Glutamatergic neuron (in vitro differentiated cells): ENCODE data around the gene ARL4C. TPM values are rescaled to one million over a fixed set of nuclear protein-coding genes. Genes with fewer than 3 reads are reported as not detected.

Source experiments
- DNase-seq: peaks from one replicate; pipeline ENCODE4 v3.0.0; 2022
- H3K27ac Mint-ChIP-seq: one replicate; pipeline ENCODE4 v1.8.0; 2020; ENCODE audit warnings: mild to moderate bottlenecking, mixed read lengths, inconsistent platforms; ENCODE audit not compliant: unreplicated experiment
- H3K27me3 Mint-ChIP-seq: one replicate; pipeline ENCODE4 v1.8.0; 2020; ENCODE audit warnings: mild to moderate bottlenecking, moderate library complexity, mixed read lengths, inconsistent platforms; ENCODE audit not compliant: unreplicated experiment
- H3K36me3 Mint-ChIP-seq: one replicate; pipeline ENCODE4 v1.8.0; 2020; ENCODE audit warnings: mild to moderate bottlenecking, mixed read lengths, inconsistent platforms; ENCODE audit not compliant: unreplicated experiment
- H3K4me1 Mint-ChIP-seq: one replicate; pipeline ENCODE4 v1.8.0; 2020; ENCODE audit warnings: mild to moderate bottlenecking, low read depth, mixed read lengths, inconsistent platforms; ENCODE audit not compliant: unreplicated experiment
- H3K4me3 Mint-ChIP-seq: one replicate; pipeline ENCODE4 v1.8.0; 2020; ENCODE audit warnings: mild to moderate bottlenecking, mixed read lengths, inconsistent platforms; ENCODE audit not compliant: unreplicated experiment
- H3K9me3 Mint-ChIP-seq: one replicate; pipeline ENCODE4 v1.8.0; 2020; ENCODE audit warnings: mild to moderate bottlenecking, moderate library complexity, mixed read lengths, inconsistent platforms; ENCODE audit not compliant: unreplicated experiment
- CTCF ChIP-seq: fragments of 200-600 bp; sonication (generic); IDR thresholded peaks from one replicate; pipeline ENCODE4 v1.5.0; 2021; ENCODE audit not compliant: partially characterized antibody, unreplicated experiment
- total RNA-seq: library from RNA; stranded (reverse); fragmentation: NEBNext Ultra II Directional; extraction: Animal tissue kit (Norgen Biotek cat#: 25700); gene quantifications from one replicate; pipeline ENCODE4 v1.2.1, GENCODE V29; 2021; ENCODE audit not compliant: unreplicated experiment

The ARL4C gene
- total RNA-seq, 1 donor from 2014 or later = 23.2 TPM

- DNase-seq = no peak
- H3K27ac Mint-ChIP-seq = no peak overlapping the region
- peaks cover 5% of the 10 kb centered on the region for H3K27me3 Mint-ChIP-seq
- H3K9me3 Mint-ChIP-seq = no peaks in the 10 kb centered on the region
- no peak for TF ChIP-seq CTCF
- H3K4me3 Mint-ChIP-seq = no peak overlapping the region
- peaks cover 6% of the 10 kb centered on the region for H3K36me3 Mint-ChIP-seq
- H3K4me1 Mint-ChIP-seq = peaks cover 5% of the 10 kb centered on the region
Observed at GRCh38 chr2:234448506-234449184, 48.2 kb downstream of the ARL4C start.

GRCh38 chr2:234447963-234448362 lies 48.9 kb downstream of the ARL4C start:
- no peak for TF ChIP-seq CTCF
- H3K27me3 Mint-ChIP-seq = peaks cover 5% of the 10 kb centered on the region
- no peak overlapping the region for H3K27ac Mint-ChIP-seq
- no peaks in the 10 kb centered on the region for H3K9me3 Mint-ChIP-seq
- DNase-seq = no peak
- H3K36me3 Mint-ChIP-seq = peaks cover 9% of the 10 kb centered on the region
- H3K4me3 Mint-ChIP-seq = no peak overlapping the region
- peaks cover 5% of the 10 kb centered on the region for H3K4me1 Mint-ChIP-seq

GRCh38 chr2:234447189-234447588 lies 49.7 kb downstream of the ARL4C start:
- Mint-ChIP-seq H3K36me3 (peaks cover 9% of the 10 kb centered on the region), H3K9me3 (no peaks in the 10 kb centered on the region), H3K27me3 (peaks cover 5% of the 10 kb centered on the region), H3K4me3 (no peak overlapping the region), H3K27ac (no peak overlapping the region), H3K4me1 (peaks cover 5% of the 10 kb centered on the region)
- no peak for DNase-seq
- TF ChIP-seq CTCF = no peak

- DNase-seq = no peak
- H3K27me3 Mint-ChIP-seq = peaks cover 5% of the 10 kb centered on the region
- no peak overlapping the region for H3K27ac Mint-ChIP-seq
- H3K9me3 Mint-ChIP-seq = no peaks in the 10 kb centered on the region
- H3K36me3 Mint-ChIP-seq = peaks cover 9% of the 10 kb centered on the region
- peaks cover 5% of the 10 kb centered on the region for H3K4me1 Mint-ChIP-seq
- no peak overlapping the region for H3K4me3 Mint-ChIP-seq
- no peak for TF ChIP-seq CTCF
Observed at GRCh38 chr2:234446404-234447076, 50.3 kb downstream of the ARL4C start.

GRCh38 chr2:234444893-234445292 lies 52.0 kb downstream of the ARL4C start:
- H3K27ac Mint-ChIP-seq = no peak overlapping the region
- H3K9me3 Mint-ChIP-seq = no peaks in the 10 kb centered on the region
- no peak for DNase-seq
- peaks cover 5% of the 10 kb centered on the region for H3K27me3 Mint-ChIP-seq
- no peak for TF ChIP-seq CTCF
- no peak overlapping the region for H3K4me3 Mint-ChIP-seq
- H3K36me3 Mint-ChIP-seq = peaks cover 9% of the 10 kb centered on the region
- peaks cover 5% of the 10 kb centered on the region for H3K4me1 Mint-ChIP-seq
